ENCODE results near the gene PGBD5. TPM values are rescaled to one million over a fixed set of nuclear protein-coding genes. Genes with fewer than 3 reads are reported as not detected.
A peak's percentile ranks its signal among the peaks of the same experiment; 100 is the strongest.

PGBD5 gene
- total RNA-seq, 3 donors from 2014 or later (not counting 1 experiment from before 2014, with no cell fraction given): 0.02 to 0.90 TPM; not detected in 1

DNA sequence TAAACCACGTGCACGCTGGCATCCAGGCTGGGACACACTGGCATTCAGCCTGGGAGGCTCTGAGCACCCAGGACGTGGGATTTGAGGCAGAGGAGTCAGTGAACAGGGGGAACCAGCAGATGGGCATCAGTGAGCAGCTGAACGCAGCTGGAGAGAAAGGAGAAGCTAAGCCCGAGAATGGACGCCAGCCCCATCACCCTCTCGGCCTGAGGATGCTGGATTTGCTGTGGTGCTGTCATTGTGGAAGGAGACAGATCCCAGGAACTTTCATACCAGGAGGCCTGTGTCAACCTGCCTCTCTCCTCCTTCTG lies 132.8 kb downstream of the PGBD5 start:
- no peak overlapping the region for H3K4me3 Mint-ChIP-seq
- H3K27ac Mint-ChIP-seq: no peak overlapping the region
- H3K27me3 ChIP-seq (ENCODE audit: control insufficient read depth, insufficient read depth, low read length): no peaks in the 10 kb centered on the region
- WGBS (ENCODE audit: insufficient coverage): 75% methylated on average over 7 of the region's 7 CpGs
- DNase-seq (no peak), ATAC-seq (no peak)
- H3K9me3 Mint-ChIP-seq: no peaks in the 10 kb centered on the region
- intact Hi-C loops (cut with micrococcal nuclease): no loop called here
- peaks cover 9 to 32% of the 10 kb centered on the region in 2 donors for H3K27me3 Mint-ChIP-seq (ENCODE audit: low read depth in 2 of 2)
- H3K36me3 ChIP-seq (ENCODE audit: control insufficient read depth, insufficient read depth, low read length): no peaks in the 10 kb centered on the region
- H3K36me3 Mint-ChIP-seq: no peaks in the 10 kb centered on the region
- TF ChIP-seq, protein P1, sequence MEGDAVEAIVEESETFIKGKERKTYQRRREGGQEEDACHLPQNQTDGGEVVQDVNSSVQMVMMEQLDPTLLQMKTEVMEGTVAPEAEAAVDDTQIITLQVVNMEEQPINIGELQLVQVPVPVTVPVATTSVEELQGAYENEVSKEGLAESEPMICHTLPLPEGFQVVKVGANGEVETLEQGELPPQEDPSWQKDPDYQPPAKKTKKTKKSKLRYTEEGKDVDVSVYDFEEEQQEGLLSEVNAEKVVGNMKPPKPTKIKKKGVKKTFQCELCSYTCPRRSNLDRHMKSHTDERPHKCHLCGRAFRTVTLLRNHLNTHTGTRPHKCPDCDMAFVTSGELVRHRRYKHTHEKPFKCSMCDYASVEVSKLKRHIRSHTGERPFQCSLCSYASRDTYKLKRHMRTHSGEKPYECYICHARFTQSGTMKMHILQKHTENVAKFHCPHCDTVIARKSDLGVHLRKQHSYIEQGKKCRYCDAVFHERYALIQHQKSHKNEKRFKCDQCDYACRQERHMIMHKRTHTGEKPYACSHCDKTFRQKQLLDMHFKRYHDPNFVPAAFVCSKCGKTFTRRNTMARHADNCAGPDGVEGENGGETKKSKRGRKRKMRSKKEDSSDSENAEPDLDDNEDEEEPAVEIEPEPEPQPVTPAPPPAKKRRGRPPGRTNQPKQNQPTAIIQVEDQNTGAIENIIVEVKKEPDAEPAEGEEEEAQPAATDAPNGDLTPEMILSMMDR (IDR thresholded peaks at IDR 0.05): no peak
- H3K9me3 ChIP-seq (ENCODE audit: control insufficient read depth, insufficient read depth, low read length): no peaks in the 10 kb centered on the region
- H3K4me1 ChIP-seq (ENCODE audit: control insufficient read depth, insufficient read depth, low read length): peaks cover 15% of the 10 kb centered on the region
- no peak overlapping the region for H3K27ac ChIP-seq (ENCODE audit: low read length)
- H3K4me3 ChIP-seq (ENCODE audit: low read length): no peak overlapping the region
- peaks cover 0 to 14% of the 10 kb centered on the region in 2 donors for H3K4me1 Mint-ChIP-seq

GRCh38 chr1:230292689-230293389 lies 133.3 kb downstream of the PGBD5 start:
- H3K4me1 Mint-ChIP-seq: peaks cover 0 to 14% of the 10 kb centered on the region in 2 donors
- no peak for ATAC-seq
- H3K9me3 Mint-ChIP-seq: no peaks in the 10 kb centered on the region
- peaks cover 9 to 32% of the 10 kb centered on the region in 2 donors for H3K27me3 Mint-ChIP-seq (ENCODE audit: low read depth in 2 of 2)
- Histone ChIP-seq H3K27ac (ENCODE audit: low read length) (no peak overlapping the region), H3K9me3 (ENCODE audit: control insufficient read depth, insufficient read depth, low read length) (no peaks in the 10 kb centered on the region), H3K4me3 (ENCODE audit: low read length) (no peak overlapping the region), H3K36me3 (ENCODE audit: control insufficient read depth, insufficient read depth, low read length) (no peaks in the 10 kb centered on the region), H3K27me3 (ENCODE audit: control insufficient read depth, insufficient read depth, low read length) (no peaks in the 10 kb centered on the region), H3K4me1 (ENCODE audit: control insufficient read depth, insufficient read depth, low read length) (peaks cover 15% of the 10 kb centered on the region)
- intact Hi-C loops (cut with micrococcal nuclease): no loop called here
- no peak overlapping the region for H3K4me3 Mint-ChIP-seq
- TF ChIP-seq, protein P1 (IDR thresholded peaks at IDR 0.05): no peak
- WGBS (ENCODE audit: insufficient coverage): 90% methylated on average over 12 of the region's 12 CpGs
- no peaks in the 10 kb centered on the region for H3K36me3 Mint-ChIP-seq
- no peak overlapping the region for H3K27ac Mint-ChIP-seq
- DNase-seq: no peak

GRCh38 chr1:230291731-230292620 lies 134.2 kb downstream of the PGBD5 start:
- intact Hi-C loops (cut with micrococcal nuclease): no loop called here

More at GRCh38 chr1:230291731-230292620, 134.2 kb downstream of the PGBD5 start:
- Mint-ChIP-seq H3K9me3 (no peaks in the 10 kb centered on the region), H3K4me3 (peak overlapping the region; percentile 38), H3K27me3 (ENCODE audit: low read depth in 2 of 2) (peaks cover 9 to 32% of the 10 kb centered on the region in 2 donors), H3K4me1 (peaks cover 0 to 14% of the 10 kb centered on the region in 2 donors), H3K27ac (no peak overlapping the region), H3K36me3 (no peaks in the 10 kb centered on the region)
- no peak for DNase-seq
- no peak overlapping the region for H3K27ac ChIP-seq (ENCODE audit: low read length)
- no peaks in the 10 kb centered on the region for H3K27me3 ChIP-seq (ENCODE audit: control insufficient read depth, insufficient read depth, low read length)
- peaks cover 15% of the 10 kb centered on the region for H3K4me1 ChIP-seq (ENCODE audit: control insufficient read depth, insufficient read depth, low read length)
- TF ChIP-seq, protein P1 (IDR thresholded peaks at IDR 0.05): no peak
- no peaks in the 10 kb centered on the region for H3K36me3 ChIP-seq (ENCODE audit: control insufficient read depth, insufficient read depth, low read length)
- 32% methylated on average over 28 of the region's 28 CpGs for WGBS (ENCODE audit: insufficient coverage)
- peak in 2 of 3 donors; percentile 17 to 55 for ATAC-seq
- no peaks in the 10 kb centered on the region for H3K9me3 ChIP-seq (ENCODE audit: control insufficient read depth, insufficient read depth, low read length)
- H3K4me3 ChIP-seq (ENCODE audit: low read length): no peak overlapping the region
